ENCODE data around the gene TJP3. TPM values are rescaled to one million over a fixed set of nuclear protein-coding genes. Genes with fewer than 3 reads are reported as not detected.
A peak's percentile ranks its signal among the peaks of the same experiment; 100 is the strongest.

The TJP3 gene
- total RNA-seq, 3 donors from 2014 or later (not counting 1 experiment from before 2014, with no cell fraction given): 1.1 to 2.9 (median 1.3) TPM

DNA sequence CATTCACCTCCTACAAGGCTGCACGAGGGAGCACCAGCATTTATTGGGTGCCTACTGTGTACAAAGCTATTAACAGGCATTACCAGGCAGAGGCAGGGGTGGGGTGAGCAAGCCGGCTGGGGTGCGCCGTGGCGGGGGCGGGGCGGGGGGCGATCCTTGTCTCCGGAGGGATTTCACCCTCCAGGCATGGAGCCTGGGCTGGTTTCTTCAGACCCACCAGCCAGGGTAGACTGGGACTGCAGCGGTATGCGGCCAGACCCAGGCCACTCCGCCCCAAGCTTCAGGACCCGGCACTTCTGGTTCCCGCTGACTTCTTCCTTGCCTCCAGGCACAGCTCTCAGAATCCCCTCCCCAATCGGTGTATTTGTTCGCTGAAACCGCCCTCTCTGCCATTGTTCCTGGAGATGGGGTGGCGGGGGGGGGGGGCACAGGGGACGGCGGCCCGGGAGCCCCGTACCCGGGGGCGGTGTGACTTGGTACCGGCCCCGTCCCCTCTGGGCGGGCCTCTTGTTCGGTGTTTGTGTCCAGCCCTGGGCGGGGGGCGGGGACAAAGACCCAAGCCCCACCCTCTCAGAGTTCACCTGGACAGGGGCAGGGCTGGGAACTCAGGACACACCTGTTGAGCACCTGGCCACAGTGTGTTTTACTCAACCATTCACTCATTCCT lies 14.4 kb downstream of the TJP3 start:
- H3K9me3 Mint-ChIP-seq: no peaks in the 10 kb centered on the region
- H3K4me3 Mint-ChIP-seq: peak overlapping the region; percentile 53
- peaks cover 0 to 16% of the 10 kb centered on the region in 2 donors for H3K4me1 Mint-ChIP-seq
- Histone ChIP-seq H3K27ac (ENCODE audit: low read length) (no peak overlapping the region), H3K36me3 (ENCODE audit: control insufficient read depth, insufficient read depth, low read length) (no peaks in the 10 kb centered on the region), H3K4me3 (ENCODE audit: low read length) (no peak overlapping the region), H3K27me3 (ENCODE audit: control insufficient read depth, insufficient read depth, low read length) (peaks cover 29% of the 10 kb centered on the region), H3K4me1 (ENCODE audit: control insufficient read depth, insufficient read depth, low read length) (peaks cover 19% of the 10 kb centered on the region), H3K9me3 (ENCODE audit: control insufficient read depth, insufficient read depth, low read length) (no peaks in the 10 kb centered on the region)
- intact Hi-C loops (cut with micrococcal nuclease): loop anchor here (5.0 kb wide), 1 partner anchor 100 kb away; no protein-coding TSS in a partner anchor
- TF ChIP-seq, protein P1, sequence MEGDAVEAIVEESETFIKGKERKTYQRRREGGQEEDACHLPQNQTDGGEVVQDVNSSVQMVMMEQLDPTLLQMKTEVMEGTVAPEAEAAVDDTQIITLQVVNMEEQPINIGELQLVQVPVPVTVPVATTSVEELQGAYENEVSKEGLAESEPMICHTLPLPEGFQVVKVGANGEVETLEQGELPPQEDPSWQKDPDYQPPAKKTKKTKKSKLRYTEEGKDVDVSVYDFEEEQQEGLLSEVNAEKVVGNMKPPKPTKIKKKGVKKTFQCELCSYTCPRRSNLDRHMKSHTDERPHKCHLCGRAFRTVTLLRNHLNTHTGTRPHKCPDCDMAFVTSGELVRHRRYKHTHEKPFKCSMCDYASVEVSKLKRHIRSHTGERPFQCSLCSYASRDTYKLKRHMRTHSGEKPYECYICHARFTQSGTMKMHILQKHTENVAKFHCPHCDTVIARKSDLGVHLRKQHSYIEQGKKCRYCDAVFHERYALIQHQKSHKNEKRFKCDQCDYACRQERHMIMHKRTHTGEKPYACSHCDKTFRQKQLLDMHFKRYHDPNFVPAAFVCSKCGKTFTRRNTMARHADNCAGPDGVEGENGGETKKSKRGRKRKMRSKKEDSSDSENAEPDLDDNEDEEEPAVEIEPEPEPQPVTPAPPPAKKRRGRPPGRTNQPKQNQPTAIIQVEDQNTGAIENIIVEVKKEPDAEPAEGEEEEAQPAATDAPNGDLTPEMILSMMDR (IDR thresholded peaks at IDR 0.05): no peak
- WGBS (ENCODE audit: insufficient coverage): 12% methylated on average over 27 of the region's 30 CpGs
- no peak for DNase-seq
- ATAC-seq: no peak
- H3K27ac Mint-ChIP-seq: no peak overlapping the region
- peaks cover 0 to 23% of the 10 kb centered on the region in 2 donors for H3K27me3 Mint-ChIP-seq (ENCODE audit: low read depth in 2 of 2)
- no peaks in the 10 kb centered on the region for H3K36me3 Mint-ChIP-seq

DNA sequence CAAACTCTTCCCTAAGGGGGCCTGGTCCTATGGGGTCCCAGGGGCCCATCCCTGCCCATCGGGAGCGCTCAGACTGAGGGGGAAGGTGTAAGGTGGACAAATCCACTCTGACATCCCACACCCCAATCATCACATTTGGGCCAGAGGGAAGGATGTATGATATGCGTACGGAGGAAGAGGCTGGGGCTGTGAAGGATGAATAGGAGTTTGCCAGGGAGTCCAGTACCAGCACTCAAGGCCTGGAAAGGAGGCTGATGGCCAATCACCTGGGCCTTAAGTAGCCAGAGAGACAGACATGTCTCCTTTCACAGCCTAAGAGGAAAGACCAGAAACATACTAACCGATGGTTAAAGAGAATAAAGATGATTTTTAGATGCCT lies 14.9 kb downstream of the TJP3 start:
- TF ChIP-seq, protein P1 (IDR thresholded peaks at IDR 0.05): no peak
- no peak overlapping the region for H3K27ac Mint-ChIP-seq
- DNase-seq (no peak), ATAC-seq (no peak)
- H3K36me3 Mint-ChIP-seq: no peaks in the 10 kb centered on the region
- WGBS (ENCODE audit: insufficient coverage): 97% methylated on average over 3 of the region's 5 CpGs
- Histone ChIP-seq H3K9me3 (ENCODE audit: control insufficient read depth, insufficient read depth, low read length) (no peaks in the 10 kb centered on the region), H3K36me3 (ENCODE audit: control insufficient read depth, insufficient read depth, low read length) (no peaks in the 10 kb centered on the region), H3K4me1 (ENCODE audit: control insufficient read depth, insufficient read depth, low read length) (peaks cover 19% of the 10 kb centered on the region), H3K27me3 (ENCODE audit: control insufficient read depth, insufficient read depth, low read length) (peaks cover 29% of the 10 kb centered on the region), H3K27ac (ENCODE audit: low read length) (no peak overlapping the region), H3K4me3 (ENCODE audit: low read length) (no peak overlapping the region)
- H3K4me1 Mint-ChIP-seq: peaks cover 0 to 16% of the 10 kb centered on the region in 2 donors
- no peaks in the 10 kb centered on the region for H3K9me3 Mint-ChIP-seq
- intact Hi-C loops (cut with micrococcal nuclease): loop anchor here (5.0 kb wide), 1 partner anchor 99 kb away; no protein-coding TSS in a partner anchor
- H3K27me3 Mint-ChIP-seq (ENCODE audit: low read depth in 2 of 2): peaks cover 0 to 23% of the 10 kb centered on the region in 2 donors
- H3K4me3 Mint-ChIP-seq: no peak overlapping the region

DNA sequence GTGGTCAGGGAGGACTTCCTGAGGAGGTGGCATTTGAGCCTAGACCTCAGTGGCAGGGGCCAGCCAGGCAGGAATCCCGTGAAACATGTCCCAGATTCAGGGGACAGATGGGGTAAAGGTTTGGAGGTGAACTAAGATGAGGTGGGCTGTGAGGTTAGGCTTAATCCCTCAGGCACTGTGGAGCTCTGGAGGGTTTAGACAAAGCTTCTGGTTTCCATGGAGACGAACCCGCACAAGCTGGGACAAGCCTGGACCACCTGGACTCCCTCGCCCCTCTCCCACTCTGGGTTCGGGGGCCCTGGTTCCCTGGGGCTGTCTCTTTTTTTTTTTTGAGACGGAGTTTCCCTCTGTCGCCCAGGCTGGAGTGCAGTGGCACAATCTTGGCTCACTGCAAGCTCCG lies 15.7 kb downstream of the TJP3 start:
- peaks cover 0 to 16% of the 10 kb centered on the region in 2 donors for H3K4me1 Mint-ChIP-seq
- WGBS (ENCODE audit: insufficient coverage): 78% methylated on average over 8 of the region's 8 CpGs
- no peak for ATAC-seq
- H3K27me3 Mint-ChIP-seq (ENCODE audit: low read depth in 2 of 2): peaks cover 0 to 23% of the 10 kb centered on the region in 2 donors
- Histone ChIP-seq H3K9me3 (ENCODE audit: control insufficient read depth, insufficient read depth, low read length) (no peaks in the 10 kb centered on the region), H3K36me3 (ENCODE audit: control insufficient read depth, insufficient read depth, low read length) (no peaks in the 10 kb centered on the region), H3K4me3 (ENCODE audit: low read length) (no peak overlapping the region), H3K27ac (ENCODE audit: low read length) (no peak overlapping the region), H3K27me3 (ENCODE audit: control insufficient read depth, insufficient read depth, low read length) (peaks cover 29% of the 10 kb centered on the region), H3K4me1 (ENCODE audit: control insufficient read depth, insufficient read depth, low read length) (peaks cover 19% of the 10 kb centered on the region)
- no peaks in the 10 kb centered on the region for H3K36me3 Mint-ChIP-seq
- intact Hi-C loops (cut with micrococcal nuclease): loop anchor here (5.0 kb wide), 1 partner anchor 98 kb away; no protein-coding TSS in a partner anchor
- no peak overlapping the region for H3K27ac Mint-ChIP-seq
- no peaks in the 10 kb centered on the region for H3K9me3 Mint-ChIP-seq
- TF ChIP-seq, protein P1 (IDR thresholded peaks at IDR 0.05): no peak
- DNase-seq: no peak
- H3K4me3 Mint-ChIP-seq: no peak overlapping the region
